Kidney (tissue), 14 donors: Measurements from ENCODE around the gene FAF2. TPM values are rescaled to one million over a fixed set of nuclear protein-coding genes. Genes with fewer than 3 reads are reported as not detected.
A peak's percentile ranks its signal among the peaks of the same experiment; 100 is the strongest.

Experiments
- DNase-seq, 5 donors: peaks; one replicate each; pipeline ENCODE4 v3.0.0-alpha.2; 2013 to 2020
- FAIRE-seq: peaks from 2 replicates; lab custom pipeline; 2012; peaks lifted over from hg19 to GRCh38; lab: Jason Lieb, UNC
- H3K27ac ChIP-seq, 2 donors: one replicate each; pipeline ENCODE4 v1.7.0; 2013; ENCODE audit warnings: low read depth in 2 of 2, low read length in 2 of 2, inconsistent platforms in 1 of 2
- H3K27me3 ChIP-seq: one replicate; pipeline ENCODE4 v1.7.1; 2013; ENCODE audit warnings: low read length, inconsistent platforms; ENCODE audit not compliant: control insufficient read depth, insufficient read depth
- H3K36me3 ChIP-seq, 3 donors: one replicate each; pipeline versions ENCODE4 v1.7.0 to v1.7.1; 2013; ENCODE audit warnings: low read length in 3 of 3, control low read depth in 1 of 3, inconsistent platforms in 1 of 3; ENCODE audit not compliant: insufficient read depth in 3 of 3, control insufficient read depth in 2 of 3
- H3K4me1 ChIP-seq, 3 donors: one replicate each; pipeline versions ENCODE4 v1.7.0 to v1.7.1; 2013; ENCODE audit warnings: low read length in 3 of 3, inconsistent platforms in 1 of 3, low read depth in 1 of 3; ENCODE audit not compliant: control insufficient read depth in 2 of 3, insufficient read depth in 2 of 3
- H3K4me3 ChIP-seq, 3 donors: one replicate each; pipeline versions ENCODE4 v1.7.0 to v1.8.1; 2013; ENCODE audit warnings: low read length in 3 of 3, control low read depth in 1 of 3, inconsistent platforms in 1 of 3
- H3K9ac ChIP-seq, 3 donors: one replicate each; pipeline versions ENCODE4 v1.7.0 to v1.7.1; 2013; ENCODE audit warnings: low read length in 3 of 3, control low read depth in 1 of 3, inconsistent platforms in 1 of 3
- H3K9me3 ChIP-seq, 3 donors: one replicate each; pipeline versions ENCODE4 v1.7.0 to v1.7.1; 2013; ENCODE audit warnings: low read length in 3 of 3, control low read depth in 1 of 3, inconsistent platforms in 1 of 3; ENCODE audit not compliant: control insufficient read depth in 2 of 3, insufficient read depth in 1 of 3
- intact Hi-C: fragments of 100-400 bp; cut with DNase I; formaldehyde crosslinking; loops from one replicate; pipeline ENCODE4 v1.11.1; 2022
- polyA plus RNA-seq: library from polyadenylated mRNA; stranded (reverse); fragments of 350-450 nt; fragmentation: Illumina TruSeq; extraction: RNeasy Lipid Tissue Mini Kit (QIAGEN cat#74804); gene quantifications from one replicate; pipeline ENCODE4 v1.2.3, GENCODE V29; 2014; ENCODE audit warnings: low read depth, low replicate concordance; ENCODE audit not compliant: insufficient read depth
- total RNA-seq: library from RNA; stranded (reverse); fragmentation: NEBNext Ultra II Directional; extraction: Animal tissue kit (Norgen Biotek cat#: 25700); gene quantifications from one replicate; pipeline ENCODE4 v1.2.1, GENCODE V29; 2021
- TF ChIP-seq, protein P1 (sequence below): IDR thresholded peaks from 3 replicates; pipeline ENCODE4 v1.5.1; 2012; ENCODE audit warnings: mild to moderate bottlenecking, moderate library complexity, borderline replicate concordance; ENCODE audit not compliant: insufficient read depth; ENCODE audit errors: extremely low read depth
- donor health status: control.
- donor health status: control.
- donor health status: control.
- donor health status: control.
- donor health status: control.
- donor health status: DM: yes; HTN: yes; CAD: no.
- donor health status: Normal renal cell carcinoma (clear cell type).

Gene FAF2
- total and polyA plus RNA-seq, 2 donors from 2014 or later = 11.1 to 31.7 TPM

DNA sequence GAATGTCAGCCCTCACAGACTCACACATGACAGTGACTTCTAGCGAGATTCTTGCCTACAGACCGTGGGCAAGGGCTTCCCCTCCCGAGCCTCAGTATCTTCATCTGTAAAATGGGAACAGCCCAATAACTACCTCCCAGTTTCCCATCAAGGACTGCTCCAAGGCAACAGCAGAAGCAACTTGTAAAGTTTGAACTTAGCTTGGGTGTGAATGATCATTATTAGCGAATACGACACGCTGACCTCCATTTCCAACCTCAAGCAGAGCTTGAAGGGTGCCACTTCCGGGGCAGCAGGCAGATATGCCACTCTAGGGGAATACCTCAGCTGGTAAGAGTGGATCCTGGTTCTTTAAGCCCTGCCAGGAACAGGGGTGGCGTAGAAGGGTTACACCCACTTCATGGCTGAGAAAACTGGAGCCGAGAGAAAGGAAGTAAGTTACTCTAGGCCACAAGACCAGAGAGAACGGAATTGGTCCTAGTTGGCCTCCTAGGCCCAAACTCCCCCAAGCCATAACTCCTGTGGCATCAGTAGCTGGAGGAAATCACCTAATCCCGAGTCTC is 87.0 kb downstream of the FAF2 start:
- DNase-seq (peak in 3 of 5 donors; percentile 27 to 68 (median 63)), FAIRE-seq (no peak)
- H3K4me1 ChIP-seq = peaks cover 2 to 30% (median 13%) of the 10 kb centered on the region in 3 donors
- H3K4me3 ChIP-seq = peak overlapping the region; percentile 48 to 99 (median 79)
- intact Hi-C loops = no loop called here
- H3K27me3 ChIP-seq = no peaks in the 10 kb centered on the region
- H3K9me3 ChIP-seq = no peaks in the 10 kb centered on the region
- H3K27ac ChIP-seq = peak overlapping the region; percentile 96 to 98
- TF ChIP-seq, protein P1, sequence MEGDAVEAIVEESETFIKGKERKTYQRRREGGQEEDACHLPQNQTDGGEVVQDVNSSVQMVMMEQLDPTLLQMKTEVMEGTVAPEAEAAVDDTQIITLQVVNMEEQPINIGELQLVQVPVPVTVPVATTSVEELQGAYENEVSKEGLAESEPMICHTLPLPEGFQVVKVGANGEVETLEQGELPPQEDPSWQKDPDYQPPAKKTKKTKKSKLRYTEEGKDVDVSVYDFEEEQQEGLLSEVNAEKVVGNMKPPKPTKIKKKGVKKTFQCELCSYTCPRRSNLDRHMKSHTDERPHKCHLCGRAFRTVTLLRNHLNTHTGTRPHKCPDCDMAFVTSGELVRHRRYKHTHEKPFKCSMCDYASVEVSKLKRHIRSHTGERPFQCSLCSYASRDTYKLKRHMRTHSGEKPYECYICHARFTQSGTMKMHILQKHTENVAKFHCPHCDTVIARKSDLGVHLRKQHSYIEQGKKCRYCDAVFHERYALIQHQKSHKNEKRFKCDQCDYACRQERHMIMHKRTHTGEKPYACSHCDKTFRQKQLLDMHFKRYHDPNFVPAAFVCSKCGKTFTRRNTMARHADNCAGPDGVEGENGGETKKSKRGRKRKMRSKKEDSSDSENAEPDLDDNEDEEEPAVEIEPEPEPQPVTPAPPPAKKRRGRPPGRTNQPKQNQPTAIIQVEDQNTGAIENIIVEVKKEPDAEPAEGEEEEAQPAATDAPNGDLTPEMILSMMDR = no peak
- H3K9ac ChIP-seq = peak overlapping the region; percentile 46 to 91 (median 79)
- peaks cover 0 to 9% (median 5%) of the 10 kb centered on the region in 3 donors for H3K36me3 ChIP-seq

DNA sequence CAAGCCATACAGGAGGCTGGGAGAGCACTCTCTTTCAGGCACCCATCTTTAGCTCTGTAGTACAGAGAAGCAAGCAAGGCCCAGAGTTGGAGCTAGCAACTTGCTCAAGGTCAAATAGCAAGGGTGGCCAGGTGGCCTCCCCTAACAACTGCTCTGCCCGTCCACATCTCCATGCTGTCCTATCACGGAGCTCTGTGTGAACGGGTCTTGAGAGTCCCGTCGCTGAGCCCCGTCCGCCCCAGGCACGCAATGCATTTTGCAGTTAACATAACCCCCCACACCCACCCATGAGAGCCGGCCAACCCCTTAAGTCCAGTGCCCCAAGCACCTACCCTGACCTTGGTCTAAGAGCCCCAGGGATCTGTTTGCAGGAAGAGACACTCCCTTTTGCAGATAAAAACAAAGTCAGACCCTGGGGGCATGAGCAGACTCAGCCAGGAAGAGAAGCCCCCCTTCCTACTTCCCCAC is 87.5 kb downstream of the FAF2 start:
- TF ChIP-seq, protein P1 = no peak
- Histone ChIP-seq H3K27ac (peak overlapping the region; percentile 96 to 98), H3K4me3 (peak overlapping the region; percentile 48 to 99 (median 79)), H3K9me3 (no peaks in the 10 kb centered on the region), H3K9ac (peak overlapping the region; percentile 46 to 91 (median 79)), H3K27me3 (no peaks in the 10 kb centered on the region), H3K36me3 (peaks cover 0 to 9% (median 5%) of the 10 kb centered on the region in 3 donors), H3K4me1 (peaks cover 2 to 30% (median 13%) of the 10 kb centered on the region in 3 donors)
- intact Hi-C loops = no loop called here
- DNase-seq = peak in 3 of 5 donors; percentile 33 to 78 (median 42)
- FAIRE-seq = no peak

DNA sequence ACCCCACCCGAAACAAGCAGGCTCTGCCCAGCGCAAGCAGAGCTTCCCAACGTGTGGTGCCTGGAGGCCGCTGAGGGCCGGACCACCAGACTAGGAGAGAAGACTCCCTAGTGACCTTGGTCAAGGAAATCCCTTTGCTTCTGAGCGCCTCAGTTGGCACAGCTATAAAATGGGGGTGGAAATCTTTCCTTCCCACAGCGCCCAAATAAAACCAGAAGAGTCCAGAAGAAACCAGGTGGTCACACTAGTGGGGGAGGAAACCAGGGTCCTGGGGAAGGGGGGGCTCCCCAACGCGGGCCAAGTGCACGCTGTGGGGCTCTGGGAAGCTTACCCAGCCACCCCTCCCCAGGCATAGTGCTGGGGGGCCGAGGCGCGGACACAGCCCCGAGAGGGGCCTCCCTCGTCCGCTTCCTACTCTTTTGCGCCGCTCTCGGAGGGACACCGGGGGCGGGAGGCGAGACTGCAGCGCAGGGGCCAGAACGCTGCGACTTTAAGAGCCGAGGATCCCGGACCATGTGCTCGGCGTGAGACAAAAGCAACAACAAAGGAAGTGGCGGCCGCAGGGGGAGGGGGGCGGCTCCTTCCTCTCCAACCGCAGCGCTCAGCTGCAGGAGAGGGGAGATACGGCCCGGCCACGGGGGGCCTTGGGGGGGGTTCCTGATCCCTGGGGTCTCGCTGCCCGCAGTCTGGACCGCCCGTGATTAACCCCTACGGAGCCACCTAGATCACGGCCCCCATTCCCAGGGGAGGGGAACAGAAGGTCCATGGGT is 88.1 kb downstream of the FAF2 start:
- peak overlapping the region; percentile 46 to 91 (median 83) for H3K9ac ChIP-seq
- FAIRE-seq (no peak), DNase-seq (peak; percentile 83 to 95 (median 92))

More for the DNA sequence above, 88.1 kb downstream of the FAF2 start:
- no peaks in the 10 kb centered on the region for H3K27me3 ChIP-seq
- H3K4me1 ChIP-seq = peaks cover 2 to 30% (median 13%) of the 10 kb centered on the region in 3 donors
- H3K4me3 ChIP-seq = peak overlapping the region; percentile 48 to 99 (median 79)
- intact Hi-C loops = no loop called here
- H3K9me3 ChIP-seq = no peaks in the 10 kb centered on the region
- peak overlapping the region; percentile 96 to 98 for H3K27ac ChIP-seq
- peaks cover 0 to 4% (median 2%) of the 10 kb centered on the region in 3 donors for H3K36me3 ChIP-seq
- TF ChIP-seq, protein P1 = no peak
